ENCODE measurements around the gene EXOC2. TPM values are rescaled to one million over a fixed set of nuclear protein-coding genes. Genes with fewer than 3 reads are reported as not detected.

The EXOC2 gene
- total RNA-seq, 2 donors from 2014 or later, result 34.0 to 46.1 TPM

DNA sequence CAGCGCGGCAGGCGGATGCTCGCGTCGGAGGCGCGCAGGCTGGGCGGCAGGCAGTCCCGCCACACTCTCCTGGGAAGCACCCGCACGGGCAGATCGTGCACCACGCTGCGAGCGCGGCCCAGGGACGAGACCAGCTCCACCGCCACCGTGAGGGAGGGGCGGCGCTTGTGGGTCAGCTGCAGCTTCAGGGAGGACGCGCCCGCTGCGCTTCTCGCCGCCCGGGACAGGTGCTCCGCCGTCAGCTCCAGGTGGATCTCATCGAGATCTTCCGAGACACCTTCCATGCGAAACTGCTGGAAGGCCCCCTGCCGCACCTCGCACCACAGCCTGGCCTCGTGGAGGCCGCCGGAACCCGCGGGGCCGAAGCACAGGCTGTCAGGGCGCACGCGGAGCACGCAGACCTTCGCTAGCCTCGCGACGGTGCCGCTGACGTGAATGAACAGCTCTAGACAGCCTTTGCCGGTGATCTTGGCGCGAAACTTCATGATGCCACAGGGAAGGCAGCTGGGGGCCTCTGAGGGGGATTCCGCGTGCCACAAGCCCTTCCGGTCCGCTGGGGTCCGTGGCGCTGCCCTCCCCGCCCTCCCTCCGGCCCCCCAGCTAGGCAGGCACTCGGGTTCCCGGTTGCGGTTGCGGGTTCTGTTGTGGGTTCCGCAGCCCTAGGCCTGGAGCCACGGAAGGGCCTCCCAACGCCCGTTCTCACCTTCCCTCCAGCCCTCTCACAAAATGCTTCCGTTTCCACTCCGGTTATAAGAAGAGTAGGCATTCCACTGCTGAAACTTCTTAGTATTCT lies 36.3 kb downstream of the EXOC2 start, which contains the start of gene HUS1B:
Gene HUS1B (minus strand): TSS at position 641 of the 793 bp plus-strand sequence. CDS start 156 bp downstream, at position 485.
- no peak for ATAC-seq
- H3K36me3 Mint-ChIP-seq, result peaks cover 4% of the 10 kb centered on the region

DNA sequence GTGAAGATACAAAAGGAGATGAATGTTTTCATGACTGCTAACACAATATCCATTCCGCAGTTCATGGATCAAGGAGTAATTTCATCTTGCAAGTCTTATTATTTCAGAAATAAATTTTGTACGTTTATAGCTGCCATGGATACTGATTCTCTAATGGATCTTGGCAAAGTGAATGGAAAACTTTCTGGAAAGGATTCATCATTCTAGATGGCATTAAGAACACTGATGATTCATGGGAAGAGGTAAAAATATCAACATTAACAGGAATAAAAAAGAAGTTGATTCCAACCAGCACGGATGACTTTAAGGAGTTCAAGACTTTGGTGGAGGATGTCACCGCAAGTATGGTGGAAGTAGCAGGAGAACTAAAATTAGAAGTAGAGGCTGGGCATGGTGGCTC lies 38.8 kb downstream of the EXOC2 start:
- ATAC-seq (no peak), DNase-seq (ENCODE audit: low spot score) (no peak)
- Mint-ChIP-seq H3K27me3 (no peaks in the 10 kb centered on the region), H3K27ac (no peak overlapping the region), H3K9me3 (no peaks in the 10 kb centered on the region), H3K4me1 (ENCODE audit: low read depth in 2 of 2) (peaks cover 17 to 20% of the 10 kb centered on the region in 2 donors), H3K4me3 (no peak overlapping the region), H3K36me3 (peaks cover 4% of the 10 kb centered on the region)

More for the DNA sequence above, 36.3 kb downstream of the EXOC2 start, which contains the start of gene HUS1B:
- no peak within 1 kb of the TSS for H3K27ac Mint-ChIP-seq
- H3K4me1 Mint-ChIP-seq (ENCODE audit: low read depth in 2 of 2), result peaks cover 38 to 40% of the 10 kb centered on the region in 2 donors
- no peaks in the 10 kb centered on the region for H3K27me3 Mint-ChIP-seq
- DNase-seq (ENCODE audit: low spot score), result no peak
- H3K9me3 Mint-ChIP-seq, result no peaks in the 10 kb centered on the region
- no peak within 1 kb of the TSS for H3K4me3 Mint-ChIP-seq

DNA sequence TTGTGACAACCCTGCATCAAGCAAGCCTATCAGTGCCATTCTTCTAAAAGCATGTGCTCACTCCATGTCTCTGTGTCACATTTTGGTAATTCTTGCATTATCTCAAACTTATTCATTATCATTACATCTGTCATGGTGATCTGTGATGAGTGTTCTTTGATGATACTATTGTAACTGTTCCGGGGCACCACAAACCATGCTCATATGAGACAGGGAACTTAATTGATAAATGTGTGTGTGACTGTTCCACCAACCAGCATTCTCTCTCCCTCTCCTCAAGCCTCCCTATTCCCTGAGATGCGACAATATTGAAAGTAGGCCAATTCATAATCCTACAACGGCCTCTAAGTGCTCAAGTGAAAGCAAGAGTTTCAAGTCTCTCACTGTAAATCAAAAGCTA lies 40.1 kb downstream of the EXOC2 start:
- peaks cover 4% of the 10 kb centered on the region for H3K36me3 Mint-ChIP-seq
- ATAC-seq (peak in 1 of 2 donors; percentile 62), DNase-seq (ENCODE audit: low spot score) (no peak)
- H3K4me1 Mint-ChIP-seq (ENCODE audit: low read depth in 2 of 2), result peaks cover 13 to 15% of the 10 kb centered on the region in 2 donors
- H3K9me3 Mint-ChIP-seq, result no peaks in the 10 kb centered on the region
- H3K27me3 Mint-ChIP-seq, result no peaks in the 10 kb centered on the region
- no peak overlapping the region for H3K27ac Mint-ChIP-seq
- H3K4me3 Mint-ChIP-seq, result no peak overlapping the region

DNA sequence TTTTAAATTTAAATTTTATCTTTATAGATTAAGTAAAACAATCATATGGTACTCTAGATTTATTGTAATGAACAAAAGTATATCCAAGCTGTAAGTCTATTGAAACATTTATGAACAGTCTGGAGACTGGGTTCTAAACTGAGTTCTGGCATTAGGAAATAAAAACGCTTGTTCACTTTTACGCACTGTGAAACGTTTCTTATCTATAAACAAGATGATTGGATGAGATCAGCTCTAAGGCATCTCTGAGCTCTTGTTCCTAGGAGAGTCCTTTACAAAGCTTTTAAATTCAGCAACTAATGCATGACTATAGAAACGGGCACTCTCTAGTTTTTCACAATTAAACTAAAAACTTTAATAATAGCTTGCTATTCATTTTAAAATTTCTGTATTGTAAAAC lies 42.8 kb downstream of the EXOC2 start:
- Mint-ChIP-seq H3K27ac (no peak overlapping the region), H3K9me3 (no peaks in the 10 kb centered on the region), H3K36me3 (no peaks in the 10 kb centered on the region), H3K4me3 (no peak overlapping the region), H3K27me3 (no peaks in the 10 kb centered on the region), H3K4me1 (ENCODE audit: low read depth in 2 of 2) (peaks cover 18 to 27% of the 10 kb centered on the region in 2 donors)
- no peak for ATAC-seq
- no peak for DNase-seq (ENCODE audit: low spot score)

DNA sequence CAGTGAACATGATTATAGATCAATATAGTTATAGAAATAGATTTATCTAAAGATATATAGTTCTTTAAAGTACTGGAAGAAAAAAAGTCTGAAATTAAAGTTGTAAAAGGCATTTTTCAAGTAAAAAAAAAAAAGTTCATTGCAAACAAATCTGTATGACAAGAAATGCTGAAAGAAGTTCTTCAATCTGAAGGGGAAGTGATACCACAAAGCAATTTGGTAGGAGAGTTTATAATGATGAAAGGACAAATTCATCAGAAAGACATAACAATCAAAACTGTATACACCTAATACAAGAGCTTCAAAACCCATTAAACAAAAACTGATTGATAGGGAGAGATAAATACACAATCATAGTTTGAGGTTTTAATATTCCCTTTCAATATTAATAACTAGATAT lies 50.1 kb downstream of the EXOC2 start:
- no peaks in the 10 kb centered on the region for H3K36me3 Mint-ChIP-seq
- no peak overlapping the region for H3K4me3 Mint-ChIP-seq
- DNase-seq (ENCODE audit: low spot score), result no peak
- H3K27me3 Mint-ChIP-seq, result no peaks in the 10 kb centered on the region
- H3K4me1 Mint-ChIP-seq (ENCODE audit: low read depth in 2 of 2), result peaks cover 27 to 34% of the 10 kb centered on the region in 2 donors
- ATAC-seq, result no peak
- no peak overlapping the region for H3K27ac Mint-ChIP-seq
- H3K9me3 Mint-ChIP-seq, result no peaks in the 10 kb centered on the region

DNA sequence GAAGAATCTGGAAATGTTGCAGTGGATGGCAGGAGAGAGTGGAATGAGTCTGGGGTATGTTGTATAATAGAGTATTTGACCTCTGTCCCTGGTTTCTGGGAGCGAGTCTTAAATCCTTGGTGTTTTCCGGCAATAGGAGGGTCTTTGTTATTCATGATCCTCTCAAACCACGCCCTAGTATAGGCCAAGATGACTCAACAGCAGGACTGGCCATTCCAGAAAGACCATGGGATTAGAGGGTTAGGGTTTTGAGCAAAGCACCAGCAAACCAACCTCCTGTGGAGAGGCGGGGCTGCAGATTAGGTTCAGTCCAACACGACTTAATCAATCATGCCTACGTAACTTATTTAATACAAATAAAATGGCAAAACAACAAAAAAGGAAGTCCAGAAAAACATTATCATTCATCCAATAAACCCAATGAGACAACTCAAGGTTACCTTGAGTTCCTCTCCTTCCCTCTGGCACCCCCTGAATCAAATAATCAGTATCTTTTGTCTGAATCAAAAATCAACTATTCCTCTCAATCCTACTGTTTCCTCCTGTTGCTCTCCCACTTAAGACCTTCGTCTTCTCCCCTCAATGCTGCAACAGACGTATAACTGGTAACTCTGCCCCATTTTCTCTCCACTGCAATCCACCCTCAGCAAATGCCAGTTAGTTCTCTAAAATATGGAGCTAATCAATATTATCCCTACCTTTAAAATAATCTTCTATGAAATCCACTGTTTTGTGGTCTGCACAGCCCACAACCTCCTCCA lies 51.5 kb downstream of the EXOC2 start:
- Mint-ChIP-seq H3K27me3 (no peaks in the 10 kb centered on the region), H3K4me1 (ENCODE audit: low read depth in 2 of 2) (peaks cover 23 to 30% of the 10 kb centered on the region in 2 donors), H3K27ac (no peak overlapping the region), H3K36me3 (peaks cover 10% of the 10 kb centered on the region), H3K4me3 (no peak overlapping the region), H3K9me3 (no peaks in the 10 kb centered on the region)
- ATAC-seq (no peak), DNase-seq (ENCODE audit: low spot score) (no peak)

DNA sequence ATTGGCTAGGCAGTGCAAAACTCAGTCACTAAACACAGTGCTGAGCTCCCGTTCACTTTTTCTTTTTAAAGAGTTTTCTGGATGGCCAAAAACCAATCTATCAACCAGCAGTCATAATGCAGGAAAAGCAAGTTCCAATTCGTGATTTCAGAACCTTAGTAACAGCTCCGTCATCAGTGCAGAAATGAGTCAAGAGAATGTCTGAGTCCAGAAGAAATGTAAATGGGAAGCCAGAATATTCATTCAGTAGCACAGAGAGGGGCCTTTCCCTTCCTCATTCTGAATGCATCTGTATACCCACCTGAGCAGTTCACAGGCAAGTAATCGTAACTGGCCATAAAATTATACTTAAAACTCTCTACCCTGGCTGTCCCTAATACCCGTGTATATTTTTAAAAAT lies 56.5 kb downstream of the EXOC2 start:
- ATAC-seq, result peak in 1 of 2 donors; percentile 82
- Mint-ChIP-seq H3K36me3 (peaks cover 14% of the 10 kb centered on the region), H3K9me3 (no peaks in the 10 kb centered on the region), H3K4me3 (peak overlapping the region; percentile 3), H3K4me1 (ENCODE audit: low read depth in 2 of 2) (peaks cover 7 to 15% of the 10 kb centered on the region in 2 donors), H3K27me3 (no peaks in the 10 kb centered on the region), H3K27ac (peak overlapping the region in 1 of 2 donors; percentile 38)
- no peak for DNase-seq (ENCODE audit: low spot score)

DNA sequence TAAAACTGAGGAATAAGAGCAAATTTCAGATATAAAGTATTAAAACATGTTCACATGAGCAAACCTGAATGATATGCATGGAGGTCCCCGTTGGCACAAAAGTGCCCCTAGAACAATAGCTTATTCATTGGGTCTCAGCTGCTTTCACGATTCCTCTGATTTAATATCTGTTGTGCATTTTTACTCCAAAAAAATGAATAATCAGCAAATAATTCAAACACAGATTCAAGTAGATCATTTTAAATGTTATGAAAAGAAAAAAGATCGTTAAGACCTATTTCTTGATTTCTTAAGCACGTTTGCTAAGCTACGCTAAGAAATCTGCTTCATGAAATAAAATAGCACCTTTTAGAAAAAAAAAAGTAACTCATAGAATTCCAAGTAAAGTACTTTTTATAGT lies 57.7 kb downstream of the EXOC2 start:
- no peaks in the 10 kb centered on the region for H3K9me3 Mint-ChIP-seq
- ATAC-seq, result no peak
- no peak overlapping the region for H3K4me3 Mint-ChIP-seq
- no peak overlapping the region for H3K27ac Mint-ChIP-seq
- no peak for DNase-seq (ENCODE audit: low spot score)
- H3K27me3 Mint-ChIP-seq, result no peaks in the 10 kb centered on the region
- H3K36me3 Mint-ChIP-seq, result peaks cover 14% of the 10 kb centered on the region
- peaks cover 7 to 15% of the 10 kb centered on the region in 2 donors for H3K4me1 Mint-ChIP-seq (ENCODE audit: low read depth in 2 of 2)

DNA sequence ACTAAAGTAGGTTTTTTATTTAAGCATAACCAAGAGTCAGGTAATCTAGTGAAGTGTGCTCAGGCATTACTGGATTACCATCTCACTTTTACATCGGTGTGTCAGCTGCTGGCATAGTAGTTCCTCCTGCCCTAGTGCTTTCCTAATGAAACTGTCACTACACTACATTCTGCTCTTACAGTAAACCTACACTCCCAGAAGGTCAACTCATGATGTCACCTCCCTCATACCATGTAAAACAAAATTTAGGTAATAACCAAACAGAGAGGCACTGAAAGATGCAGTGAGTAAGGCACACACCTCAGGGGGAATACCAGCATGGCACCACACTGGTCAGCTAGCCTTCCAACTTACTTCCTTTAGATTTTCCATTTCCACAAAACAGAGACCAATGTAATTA lies 59.3 kb downstream of the EXOC2 start:
- no peak for ATAC-seq

DNA sequence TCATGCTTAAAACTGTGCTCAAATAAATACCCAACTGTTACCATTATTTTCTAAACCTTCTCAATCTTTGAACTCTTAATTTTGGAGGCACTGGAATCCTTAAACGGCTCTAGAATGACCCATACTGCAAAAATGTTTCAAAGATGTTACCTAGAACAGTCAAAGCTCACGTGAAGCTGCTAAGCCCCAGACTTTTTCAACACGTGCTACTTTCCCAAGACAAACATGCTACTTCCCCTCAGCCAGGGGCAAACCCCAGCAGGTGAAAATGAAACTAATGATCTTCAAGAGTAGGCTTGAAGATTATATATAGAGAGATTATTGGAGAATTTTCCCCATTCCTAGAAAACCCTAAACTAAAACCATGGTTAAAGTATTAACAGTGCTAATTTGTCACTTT lies 64.2 kb downstream of the EXOC2 start:
- Mint-ChIP-seq H3K36me3 (no peaks in the 10 kb centered on the region), H3K27ac (no peak overlapping the region), H3K4me3 (no peak overlapping the region), H3K4me1 (ENCODE audit: low read depth in 2 of 2) (peaks cover 10 to 12% of the 10 kb centered on the region in 2 donors), H3K27me3 (no peaks in the 10 kb centered on the region), H3K9me3 (no peaks in the 10 kb centered on the region)
- ATAC-seq (no peak), DNase-seq (ENCODE audit: low spot score) (no peak)

More for the DNA sequence above, 59.3 kb downstream of the EXOC2 start:
- no peak for DNase-seq (ENCODE audit: low spot score)
- no peak overlapping the region for H3K27ac Mint-ChIP-seq
- no peaks in the 10 kb centered on the region for H3K27me3 Mint-ChIP-seq
- H3K4me1 Mint-ChIP-seq (ENCODE audit: low read depth in 2 of 2), result peaks cover 10 to 13% of the 10 kb centered on the region in 2 donors
- no peaks in the 10 kb centered on the region for H3K9me3 Mint-ChIP-seq
- peaks cover 14% of the 10 kb centered on the region for H3K36me3 Mint-ChIP-seq
- H3K4me3 Mint-ChIP-seq, result no peak overlapping the region

DNA sequence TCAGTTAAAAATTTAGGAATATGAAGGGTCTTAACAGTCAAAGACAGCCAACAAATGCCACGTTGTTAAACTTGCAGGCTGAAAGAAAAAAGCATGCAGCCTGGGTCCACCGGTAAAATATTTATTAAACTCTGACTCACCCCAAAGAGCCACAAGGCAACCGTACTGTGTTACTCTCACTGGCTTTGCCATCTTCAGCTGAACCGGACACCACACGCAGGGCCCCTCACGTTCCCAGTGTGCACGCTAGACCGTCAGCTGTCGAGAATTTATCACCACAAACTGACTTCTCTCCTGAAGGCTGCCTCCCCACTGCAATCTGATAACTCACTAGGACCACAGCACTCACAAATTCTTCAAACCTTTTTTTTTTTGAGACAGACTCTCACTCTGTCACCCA lies 66.7 kb downstream of the EXOC2 start:
- no peak overlapping the region for H3K4me3 Mint-ChIP-seq
- DNase-seq (ENCODE audit: low spot score) (no peak), ATAC-seq (no peak)
- no peak overlapping the region for H3K27ac Mint-ChIP-seq
- H3K9me3 Mint-ChIP-seq, result no peaks in the 10 kb centered on the region
- H3K36me3 Mint-ChIP-seq, result no peaks in the 10 kb centered on the region
- H3K27me3 Mint-ChIP-seq, result no peaks in the 10 kb centered on the region
- peaks cover 13 to 15% of the 10 kb centered on the region in 2 donors for H3K4me1 Mint-ChIP-seq (ENCODE audit: low read depth in 2 of 2)

DNA sequence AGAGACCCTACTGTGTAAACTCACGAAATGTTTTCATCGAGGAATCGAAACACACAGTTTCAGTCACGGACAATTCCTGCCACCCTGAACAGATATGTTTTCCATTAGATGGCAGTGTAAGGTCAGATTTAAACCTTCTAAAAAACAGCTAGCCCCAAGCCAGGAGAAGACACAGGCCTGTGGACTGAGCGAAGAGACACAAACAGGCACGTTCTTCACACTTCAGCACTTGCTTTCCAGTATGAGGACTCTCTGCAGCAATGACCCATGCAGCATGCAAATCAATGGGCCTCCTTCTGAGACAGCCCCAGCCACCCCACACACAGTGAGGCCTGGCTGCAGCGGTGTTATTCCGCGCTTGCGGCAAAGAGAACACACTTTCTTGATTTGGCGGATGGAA lies 68.0 kb downstream of the EXOC2 start:
- peaks cover 15 to 23% of the 10 kb centered on the region in 2 donors for H3K4me1 Mint-ChIP-seq (ENCODE audit: low read depth in 2 of 2)
- H3K9me3 Mint-ChIP-seq, result no peaks in the 10 kb centered on the region
- no peak for ATAC-seq
- H3K27me3 Mint-ChIP-seq, result no peaks in the 10 kb centered on the region
- no peak overlapping the region for H3K4me3 Mint-ChIP-seq
- no peaks in the 10 kb centered on the region for H3K36me3 Mint-ChIP-seq
- DNase-seq (ENCODE audit: low spot score), result no peak
- H3K27ac Mint-ChIP-seq, result no peak overlapping the region

DNA sequence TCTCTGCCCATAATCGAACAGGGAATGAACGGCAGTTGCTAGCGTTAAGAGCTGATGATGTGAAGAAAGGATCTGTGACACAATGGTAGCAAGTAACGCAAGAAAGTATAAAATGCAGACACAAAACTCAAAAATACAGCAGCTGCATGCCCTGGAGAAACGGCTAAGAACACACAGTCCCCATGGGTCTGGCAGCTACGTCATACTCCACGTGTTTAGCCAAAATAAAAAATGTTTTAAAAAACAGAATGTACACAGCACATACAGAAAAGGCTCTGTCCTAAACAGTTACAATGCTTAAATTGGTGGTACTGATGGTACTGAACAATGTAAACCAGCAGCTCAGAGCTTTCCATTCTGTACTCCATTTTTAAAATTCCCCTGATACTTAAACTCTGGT lies 70.5 kb downstream of the EXOC2 start:
- no peaks in the 10 kb centered on the region for H3K36me3 Mint-ChIP-seq
- no peaks in the 10 kb centered on the region for H3K27me3 Mint-ChIP-seq
- H3K9me3 Mint-ChIP-seq, result no peaks in the 10 kb centered on the region
- no peak overlapping the region for H3K27ac Mint-ChIP-seq
- peaks cover 8 to 15% of the 10 kb centered on the region in 2 donors for H3K4me1 Mint-ChIP-seq (ENCODE audit: low read depth in 2 of 2)
- no peak overlapping the region for H3K4me3 Mint-ChIP-seq
- DNase-seq (ENCODE audit: low spot score) (no peak), ATAC-seq (no peak)

DNA sequence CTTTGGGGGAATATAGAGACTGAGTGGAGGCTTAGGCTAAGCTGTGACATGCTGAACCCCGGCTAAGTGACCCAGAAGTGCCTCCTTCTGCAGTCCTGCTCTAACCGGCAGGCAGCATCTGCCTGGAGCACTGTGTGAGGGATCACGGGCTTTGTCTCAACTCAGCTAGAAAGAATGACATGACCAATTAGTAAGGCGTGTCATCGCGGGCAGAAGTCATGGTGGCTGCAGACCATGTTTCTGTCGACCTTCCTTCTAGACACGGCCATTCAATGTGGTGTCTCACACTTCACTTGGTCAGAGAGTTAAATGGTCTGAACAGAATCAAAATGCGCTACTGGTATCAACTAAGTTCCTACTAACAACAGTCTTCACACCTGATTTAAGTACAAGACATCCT lies 71.0 kb downstream of the EXOC2 start:
- H3K27me3 Mint-ChIP-seq, result no peaks in the 10 kb centered on the region
- no peaks in the 10 kb centered on the region for H3K36me3 Mint-ChIP-seq
- no peak overlapping the region for H3K4me3 Mint-ChIP-seq
- no peak overlapping the region for H3K27ac Mint-ChIP-seq
- H3K4me1 Mint-ChIP-seq (ENCODE audit: low read depth in 2 of 2), result peaks cover 8 to 15% of the 10 kb centered on the region in 2 donors
- H3K9me3 Mint-ChIP-seq, result no peaks in the 10 kb centered on the region
- no peak for ATAC-seq
- DNase-seq (ENCODE audit: low spot score), result no peak

All from natural killer cell treated with Interleukin-12 subunit alpha and Interleukin-12 subunit beta and Interleukin-15 and Interleukin-18, amount 100 ng/mL, for 72 hours (primary cell).